ENCODE measurements around the gene DYNLT1.

Gene DYNLT1

GRCh38 chr6:158599635-158600034, 44.9 kb downstream of the DYNLT1 start:
- no peak overlapping the region for H3K27ac ChIP-seq (replicated peaks)
- H3K4me3 ChIP-seq (replicated peaks; ENCODE audit: insufficient read depth, low read length), result no peak overlapping the region
- no peaks in the 10 kb centered on the region for H3K27me3 ChIP-seq (ENCODE audit: insufficient read depth, poor library complexity, severe bottlenecking)
- no peak for DNase-seq (ENCODE audit: low read depth in 1 of 2, low spot score in 1 of 2)
- TF ChIP-seq CTCF (IDR thresholded peaks at IDR 0.05; ENCODE audit: insufficient read depth, low read length) (no peak), GABPA (IDR thresholded peaks at IDR 0.05; ENCODE audit: low read depth) (no peak), POLR2AphosphoS5 (IDR thresholded peaks at IDR 0.05; ENCODE audit: low read depth) (no peak), REST (IDR thresholded peaks at IDR 0.05; ENCODE audit: insufficient replicate concordance, low read depth) (no peak), SPI1 (IDR thresholded peaks at IDR 0.05; ENCODE audit: borderline replicate concordance, low read depth) (no peak)

GRCh38 chr6:158597565-158597964, 47.0 kb downstream of the DYNLT1 start:
- TF ChIP-seq CTCF (IDR thresholded peaks at IDR 0.05; ENCODE audit: insufficient read depth, low read length) (no peak), POLR2AphosphoS5 (IDR thresholded peaks at IDR 0.05; ENCODE audit: low read depth) (no peak), REST (IDR thresholded peaks at IDR 0.05; ENCODE audit: insufficient replicate concordance, low read depth) (no peak), SPI1 (IDR thresholded peaks at IDR 0.05; ENCODE audit: borderline replicate concordance, low read depth) (no peak), GABPA (IDR thresholded peaks at IDR 0.05; ENCODE audit: low read depth) (no peak)

GRCh38 chr6:158596861-158597260, 47.7 kb downstream of the DYNLT1 start:
- Histone ChIP-seq H3K4me3 (replicated peaks; ENCODE audit: insufficient read depth, low read length) (no peak overlapping the region), H3K27ac (replicated peaks) (no peak overlapping the region), H3K27me3 (ENCODE audit: insufficient read depth, poor library complexity, severe bottlenecking) (no peaks in the 10 kb centered on the region)
- DNase-seq (ENCODE audit: low read depth in 1 of 2, low spot score in 1 of 2), result no peak
- TF ChIP-seq REST (IDR thresholded peaks at IDR 0.05; ENCODE audit: insufficient replicate concordance, low read depth), result no peak
- TF ChIP-seq CTCF (IDR thresholded peaks at IDR 0.05; ENCODE audit: insufficient read depth, low read length), result no peak
- no peak for TF ChIP-seq POLR2AphosphoS5 (IDR thresholded peaks at IDR 0.05; ENCODE audit: low read depth)
- no peak for TF ChIP-seq GABPA (IDR thresholded peaks at IDR 0.05; ENCODE audit: low read depth)
- TF ChIP-seq SPI1 (IDR thresholded peaks at IDR 0.05; ENCODE audit: borderline replicate concordance, low read depth), result no peak

More at GRCh38 chr6:158597565-158597964, 47.0 kb downstream of the DYNLT1 start:
- no peak overlapping the region for H3K4me3 ChIP-seq (replicated peaks; ENCODE audit: insufficient read depth, low read length)
- no peak overlapping the region for H3K27ac ChIP-seq (replicated peaks)
- H3K27me3 ChIP-seq (ENCODE audit: insufficient read depth, poor library complexity, severe bottlenecking), result no peaks in the 10 kb centered on the region
- DNase-seq (ENCODE audit: low read depth in 1 of 2, low spot score in 1 of 2), result no peak
